Measurements from ENCODE around the gene LIX1L. TPM values are rescaled to one million over a fixed set of nuclear protein-coding genes. Genes with fewer than 3 reads are reported as not detected.
A peak's percentile ranks its signal among the peaks of the same experiment; 100 is the strongest.

Gene LIX1L
- total RNA-seq, 1 experiment from 2014 or later: 12.4 TPM

DNA sequence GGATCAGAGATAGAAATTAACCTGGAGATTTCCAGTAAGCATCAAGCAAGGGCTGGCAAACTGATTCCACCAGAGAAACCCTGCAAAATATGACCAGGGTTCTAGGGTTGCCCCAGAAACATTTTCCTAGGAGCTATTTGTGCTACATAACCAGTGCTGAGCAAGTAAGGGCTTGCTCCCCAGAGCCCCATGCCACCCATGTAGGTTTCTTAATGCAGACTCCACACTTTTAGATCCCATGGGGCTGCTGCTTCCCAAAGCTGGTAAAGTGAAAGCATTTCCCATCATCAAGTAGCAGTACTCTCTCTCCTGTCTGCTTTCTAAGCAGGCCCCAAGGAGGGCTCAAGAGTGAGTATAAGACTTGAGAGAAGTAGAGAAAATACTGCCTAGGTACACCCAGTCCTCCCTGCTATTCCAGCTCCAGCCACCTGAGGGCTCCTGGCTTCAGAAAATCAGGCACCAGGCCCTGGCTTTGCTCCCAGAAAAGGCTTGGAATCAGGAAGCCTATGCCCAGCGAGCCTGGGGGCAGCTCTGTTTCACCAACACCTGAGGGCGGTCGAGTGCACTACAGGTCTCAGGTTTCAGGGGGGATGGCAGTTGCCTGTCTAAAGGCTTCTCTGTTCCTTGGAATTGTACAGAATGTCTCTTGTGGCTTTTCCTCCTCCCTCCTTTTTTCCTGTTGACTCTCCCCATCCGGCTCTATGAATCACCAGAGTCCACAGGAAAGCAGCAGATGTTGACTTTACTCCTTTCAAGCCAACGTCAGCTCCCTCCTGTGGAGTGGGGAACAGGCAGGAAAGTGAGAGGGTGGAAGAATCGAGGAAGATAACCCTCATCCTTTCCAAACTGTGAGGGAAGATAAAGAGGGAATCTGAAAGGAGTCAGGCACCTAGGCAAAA lies 66.0 kb downstream of the LIX1L start (continued):
- TF ChIP-seq SIN3A (IDR thresholded peaks at IDR 0.05; ENCODE audit: low read depth) (no peak), EZH2 (IDR thresholded peaks at IDR 0.05) (no peak), ELF1 (IDR thresholded peaks at IDR 0.05; ENCODE audit: borderline replicate concordance, low read depth) (no peak; the same call in 1 of the 2 replicates)
- TF ChIP-seq, protein P1, sequence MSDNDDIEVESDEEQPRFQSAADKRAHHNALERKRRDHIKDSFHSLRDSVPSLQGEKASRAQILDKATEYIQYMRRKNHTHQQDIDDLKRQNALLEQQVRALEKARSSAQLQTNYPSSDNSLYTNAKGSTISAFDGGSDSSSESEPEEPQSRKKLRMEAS (IDR thresholded peaks at IDR 0.05): no peak
- TF ChIP-seq, protein P2, sequence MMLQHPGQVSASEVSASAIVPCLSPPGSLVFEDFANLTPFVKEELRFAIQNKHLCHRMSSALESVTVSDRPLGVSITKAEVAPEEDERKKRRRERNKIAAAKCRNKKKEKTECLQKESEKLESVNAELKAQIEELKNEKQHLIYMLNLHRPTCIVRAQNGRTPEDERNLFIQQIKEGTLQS (IDR thresholded peaks at IDR 0.05): no peak

DNA sequence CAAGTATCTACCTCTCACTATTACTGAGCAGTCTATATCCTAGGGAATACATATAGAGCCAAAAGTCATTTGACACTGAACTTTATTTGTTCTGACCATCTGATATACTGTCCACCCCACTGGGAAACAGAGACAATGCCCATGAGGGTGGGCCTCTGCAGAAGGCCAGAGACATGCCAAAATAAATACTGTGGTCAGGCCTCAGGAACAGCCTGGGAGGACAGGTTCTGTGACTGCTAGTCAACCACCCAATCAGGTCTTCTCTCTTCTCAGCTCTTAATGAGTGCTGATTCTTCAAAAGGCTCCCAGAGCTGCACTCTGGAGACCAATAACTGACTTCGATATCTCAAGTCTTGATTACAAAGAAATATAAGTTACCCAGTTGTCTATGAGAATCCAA lies 66.7 kb downstream of the LIX1L start:
- TF ChIP-seq SP1 (IDR thresholded peaks at IDR 0.05; ENCODE audit: low read depth): 0 out of 2 replicates have a peak, but pooled peaks have one; percentile 22
- TF ChIP-seq, protein P3, sequence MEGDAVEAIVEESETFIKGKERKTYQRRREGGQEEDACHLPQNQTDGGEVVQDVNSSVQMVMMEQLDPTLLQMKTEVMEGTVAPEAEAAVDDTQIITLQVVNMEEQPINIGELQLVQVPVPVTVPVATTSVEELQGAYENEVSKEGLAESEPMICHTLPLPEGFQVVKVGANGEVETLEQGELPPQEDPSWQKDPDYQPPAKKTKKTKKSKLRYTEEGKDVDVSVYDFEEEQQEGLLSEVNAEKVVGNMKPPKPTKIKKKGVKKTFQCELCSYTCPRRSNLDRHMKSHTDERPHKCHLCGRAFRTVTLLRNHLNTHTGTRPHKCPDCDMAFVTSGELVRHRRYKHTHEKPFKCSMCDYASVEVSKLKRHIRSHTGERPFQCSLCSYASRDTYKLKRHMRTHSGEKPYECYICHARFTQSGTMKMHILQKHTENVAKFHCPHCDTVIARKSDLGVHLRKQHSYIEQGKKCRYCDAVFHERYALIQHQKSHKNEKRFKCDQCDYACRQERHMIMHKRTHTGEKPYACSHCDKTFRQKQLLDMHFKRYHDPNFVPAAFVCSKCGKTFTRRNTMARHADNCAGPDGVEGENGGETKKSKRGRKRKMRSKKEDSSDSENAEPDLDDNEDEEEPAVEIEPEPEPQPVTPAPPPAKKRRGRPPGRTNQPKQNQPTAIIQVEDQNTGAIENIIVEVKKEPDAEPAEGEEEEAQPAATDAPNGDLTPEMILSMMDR (IDR thresholded peaks at IDR 0.05 in 2 of 3, conservative IDR thresholded peaks at IDR 0.05 in 1 of 3; ENCODE audit: borderline replicate concordance in 1 of 3, insufficient read depth in 1 of 3, low read depth in 2 of 3, low read length in 2 of 3): no peak
- TF ChIP-seq JUND (IDR thresholded peaks at IDR 0.05): no peak
- no peak overlapping the region for H2AFZ ChIP-seq (ENCODE audit: low read depth, low read length, poor library complexity, severe bottlenecking)
- H3K27me3 ChIP-seq (ENCODE audit: insufficient read depth, low read length): no peaks in the 10 kb centered on the region
- no TSS peak for BruUV-seq (replicated peaks)
- RAD21 ChIA-PET (ENCODE audit: low non-redundant PET in 1 of 2, low total read pairs in 2 of 2, uncharacterized antibody in 2 of 2, unreplicated experiment in 2 of 2): interaction anchor here (0.8 to 1.7 kb wide), 5 partner anchors 32 to 146 kb away, joined by 3 to 5 read pairs (median 4); partner anchors contain the start of genes RBM8A (in 2 of the 2) and PIAS3 (in 1 of the 2)
- H3K9ac ChIP-seq (ENCODE audit: low read length): 0 out of 2 replicates have a peak overlapping the region, but pooled peaks have one; percentile 54
- peak overlapping the region; percentile 78 for H3K27ac ChIP-seq (ENCODE audit: low read depth, low read length)
- peak overlapping the region; percentile 71 for H3K4me2 ChIP-seq (ENCODE audit: low read length)
- H3K9me2 ChIP-seq (ENCODE audit: insufficient read depth): no peaks in the 10 kb centered on the region
- POLR2A ChIA-PET: interaction anchor here (0.8 to 2.6 kb wide), 9 partner anchors 17 to 160 kb away, joined by 3 to 21 read pairs (median 6); partner anchors contain the start of genes ANKRD34A, PEX11B, PIAS3 and POLR3GL
- peaks cover 29 to 41% of the 10 kb centered on the region in 2 experiments for H3K4me1 ChIP-seq (ENCODE audit: control insufficient read depth in 1 of 2, insufficient read depth in 2 of 2, low read length in 2 of 2)
- no peaks in the 10 kb centered on the region for H3K79me2 ChIP-seq (ENCODE audit: insufficient read depth, low read length)
- ATAC-seq (no peak), DNase-seq (ENCODE audit: low read depth, low spot score) (no peak)
- intact Hi-C loops (cut with micrococcal nuclease): loop anchor here (5.0 kb wide), 1 partner anchor 86 kb away; no protein-coding TSS in a partner anchor
- no peaks in the 10 kb centered on the region for H3K9me3 ChIP-seq (ENCODE audit: control insufficient read depth in 1 of 2, insufficient read depth in 1 of 2, low read depth in 1 of 2, low read length in 2 of 2)
- H3K4me3 ChIP-seq (replicated peaks in 1 of 2; ENCODE audit: low read depth in 1 of 2, low read length in 2 of 2): no peak overlapping the region
- H3K36me3 ChIP-seq (ENCODE audit: control insufficient read depth in 1 of 2, insufficient read depth in 2 of 2, low read length in 2 of 2): no peaks in the 10 kb centered on the region
- CTCF ChIA-PET: interaction anchor here (0.7 to 3.3 kb wide), 18 partner anchors 12 to 146 kb away, joined by 3 to 36 read pairs (median 8); partner anchors contain the start of genes ANKRD34A, ITGA10, LIX1L and PIAS3
- no peaks in the 10 kb centered on the region for H4K20me1 ChIP-seq (ENCODE audit: insufficient read depth)

Data from HCT116 (cell line).